Measurements from ENCODE around the gene GPX7.

Gene GPX7

DNA sequence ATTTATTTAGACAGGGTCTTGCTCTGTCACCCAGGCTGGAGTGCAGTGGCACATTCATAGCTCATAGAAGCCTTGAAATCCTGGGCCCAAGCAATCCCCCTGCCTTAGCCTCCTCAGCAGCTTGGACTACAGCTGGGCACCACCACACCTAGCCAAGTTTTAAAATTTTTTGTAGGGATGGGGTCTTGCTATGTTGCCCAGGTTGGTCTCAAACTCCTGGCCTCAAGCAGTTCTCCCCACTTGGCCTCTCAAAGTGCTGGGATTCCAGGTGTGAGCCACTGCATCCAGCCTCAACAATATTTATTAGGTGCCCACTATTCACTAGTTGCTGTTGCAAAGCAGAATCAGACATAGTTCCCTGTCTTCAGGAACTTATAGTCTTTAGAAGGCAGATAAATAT is 14.1 kb upstream of the GPX7 start:
- DNase-seq (ENCODE audit: low read depth, low spot score), result no peak

DNA sequence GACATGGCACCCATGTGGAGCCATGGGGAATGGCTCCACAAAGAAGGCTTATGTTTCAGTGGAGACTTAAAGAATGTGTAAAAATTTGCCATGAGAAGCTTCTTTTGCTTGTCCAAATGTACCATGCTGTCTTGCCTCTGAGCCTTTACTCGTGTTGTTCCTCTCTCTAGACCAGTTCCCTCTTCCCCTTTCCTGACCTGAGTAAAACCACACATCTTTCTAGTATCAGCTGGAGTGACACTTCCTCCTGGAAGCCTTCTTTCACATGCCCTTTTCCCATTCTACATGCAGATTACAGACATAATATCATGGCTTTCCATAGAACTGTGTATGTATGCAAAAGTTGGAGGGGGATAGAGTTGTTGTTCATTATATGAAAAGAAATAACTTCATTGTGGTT is 13.6 kb upstream of the GPX7 start:
- DNase-seq (ENCODE audit: low read depth, low spot score), result no peak

DNA sequence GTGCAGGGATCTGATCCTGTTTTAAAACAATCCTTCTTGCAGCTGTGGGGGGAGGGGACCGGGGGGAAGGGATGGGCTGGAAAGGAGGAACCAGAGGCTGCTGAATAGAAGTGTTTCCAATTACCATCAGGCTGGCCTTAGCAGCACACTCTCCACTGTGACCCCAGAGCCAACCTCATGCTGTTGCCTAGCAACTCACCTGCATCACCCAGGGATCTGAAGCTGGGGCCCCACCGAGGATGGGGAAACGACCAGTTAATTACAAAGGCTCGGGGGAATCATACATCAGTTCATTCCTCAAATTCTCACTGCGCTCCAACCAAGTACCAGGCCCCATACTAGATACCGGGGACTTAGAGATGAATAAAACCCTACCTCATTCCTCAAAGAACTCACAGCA is 11.9 kb upstream of the GPX7 start:
- DNase-seq (ENCODE audit: low read depth, low spot score), result no peak

DNA sequence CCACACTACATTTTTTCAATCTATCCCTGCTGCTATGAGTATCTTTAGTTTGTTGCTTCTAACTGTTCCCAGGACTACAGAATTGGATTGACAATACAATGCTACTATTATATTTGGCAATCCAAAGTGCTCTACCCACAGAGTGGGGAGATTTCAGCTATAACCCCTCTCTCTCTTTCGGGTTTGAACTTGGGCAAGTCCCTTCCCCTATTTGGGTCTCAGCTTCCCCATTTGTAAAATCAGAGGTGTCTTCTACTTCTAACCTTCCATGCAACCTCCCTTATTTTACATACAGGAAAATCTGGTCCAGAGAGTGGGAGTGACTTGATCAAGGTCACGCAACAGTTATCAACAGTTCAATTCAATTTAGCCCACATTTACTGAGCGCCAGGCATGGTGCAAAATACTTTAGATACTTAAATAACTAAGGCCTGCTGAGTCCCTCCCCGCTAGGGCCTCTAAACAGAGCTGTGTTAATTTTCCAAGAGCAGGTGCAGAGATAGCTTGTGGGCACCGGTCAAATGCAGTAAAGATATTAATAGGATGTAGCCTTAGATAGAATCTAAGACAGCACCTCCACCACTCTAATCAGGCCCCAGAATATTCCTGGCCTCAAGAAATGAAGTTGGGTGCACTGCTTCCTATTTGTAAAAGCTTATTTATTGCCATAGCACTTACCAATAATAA is 9.4 kb upstream of the GPX7 start:
- no peak for DNase-seq (ENCODE audit: low read depth, low spot score)

DNA sequence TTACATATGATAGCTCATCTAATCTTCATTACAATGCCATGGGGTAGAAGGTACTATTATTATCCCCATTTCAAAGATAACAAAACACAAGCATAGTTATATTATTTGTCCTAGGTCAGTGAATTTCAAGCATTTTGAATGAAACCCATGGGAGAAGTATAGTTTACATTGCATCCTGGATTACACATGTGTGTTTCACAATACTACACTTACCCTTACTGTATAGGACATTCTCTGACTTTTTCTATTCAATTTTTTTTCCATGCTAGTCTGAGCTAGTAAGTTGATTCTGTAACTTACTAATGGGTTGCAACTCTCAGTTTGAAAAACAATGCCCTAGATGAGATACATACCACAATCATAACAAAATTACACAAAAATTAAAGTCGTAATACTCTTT is 8.7 kb upstream of the GPX7 start:
- DNase-seq (ENCODE audit: low read depth, low spot score), result no peak

DNA sequence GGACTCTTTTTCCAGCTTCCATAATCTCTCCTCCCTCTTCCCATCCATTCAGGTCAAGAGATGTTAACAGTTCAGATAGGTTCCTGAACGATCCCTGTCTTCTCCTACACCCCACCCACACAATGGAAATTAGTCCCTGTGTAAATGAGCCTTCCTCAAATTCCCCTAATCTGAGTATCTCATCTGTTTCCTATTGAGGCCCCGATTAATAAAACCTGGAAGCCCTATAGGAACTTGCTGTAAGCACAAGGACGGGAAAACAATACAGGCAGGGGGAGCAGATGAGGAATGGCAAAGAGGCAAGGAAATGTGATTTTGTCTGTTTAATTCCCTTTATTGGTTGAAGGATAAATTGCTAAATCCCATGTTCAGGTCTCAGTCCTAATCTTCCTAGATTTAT is 7.1 kb upstream of the GPX7 start:
- no peak for DNase-seq (ENCODE audit: low read depth, low spot score)

DNA sequence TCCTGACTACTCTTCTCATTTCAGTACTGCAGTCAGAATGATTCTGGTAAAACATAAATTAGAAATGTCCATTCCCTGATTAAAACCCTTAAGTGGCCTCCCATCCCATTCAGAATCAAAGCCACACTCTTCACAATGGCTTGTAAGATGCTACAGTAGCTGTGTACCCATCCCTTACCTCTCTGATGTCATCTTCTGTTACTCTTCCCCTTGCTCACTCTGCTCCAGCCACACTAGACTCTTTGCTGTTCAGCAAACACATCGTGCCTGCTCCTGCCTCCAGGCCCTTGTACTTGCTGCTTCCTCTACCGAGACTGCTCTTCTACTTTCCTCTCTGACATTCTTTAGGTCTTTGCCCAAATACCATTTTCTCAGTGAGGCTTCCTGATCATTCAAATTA is 4.3 kb upstream of the GPX7 start:
- no peak for DNase-seq (ENCODE audit: low read depth, low spot score)

DNA sequence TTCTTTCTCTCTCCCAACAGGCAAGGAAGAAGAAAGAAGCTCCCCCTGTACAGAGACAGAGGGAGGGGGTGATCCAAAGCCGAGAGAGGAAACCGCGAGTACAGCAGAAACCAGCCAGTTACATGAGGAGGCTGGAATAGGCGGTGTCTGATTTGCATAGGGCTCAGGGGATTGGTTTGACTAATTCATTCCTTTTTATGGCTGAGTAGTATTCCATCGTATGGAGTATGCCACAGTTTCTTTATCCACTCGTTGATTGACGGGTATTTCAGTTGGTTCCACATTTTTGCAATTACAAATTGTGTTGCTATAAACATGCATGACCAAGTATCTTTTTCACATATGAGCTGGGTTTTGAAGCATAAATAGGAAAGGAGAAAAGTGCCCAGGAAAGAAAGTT is 3.4 kb upstream of the GPX7 start:
- no peak for DNase-seq (ENCODE audit: low read depth, low spot score)

DNA sequence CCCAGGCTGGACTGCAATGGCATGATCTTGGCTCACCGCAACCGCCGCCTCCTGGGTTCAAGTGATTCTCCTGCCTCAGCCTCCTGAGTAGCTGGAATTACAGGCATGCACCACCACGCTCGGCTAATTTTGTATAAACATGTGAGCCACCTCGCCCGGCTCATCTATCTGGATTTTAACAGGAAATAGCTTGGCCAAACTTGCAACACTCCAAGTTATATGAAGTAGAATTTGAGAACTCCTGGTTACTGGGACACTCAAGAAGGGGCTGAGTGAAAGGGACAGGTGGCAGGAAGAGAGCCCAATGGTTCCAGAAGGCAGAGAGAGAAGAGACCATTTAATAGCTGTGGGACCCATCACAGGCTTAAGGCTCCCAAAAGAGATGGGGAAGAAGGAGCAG is 2.9 kb upstream of the GPX7 start:
- DNase-seq (ENCODE audit: low read depth, low spot score), result no peak

DNA sequence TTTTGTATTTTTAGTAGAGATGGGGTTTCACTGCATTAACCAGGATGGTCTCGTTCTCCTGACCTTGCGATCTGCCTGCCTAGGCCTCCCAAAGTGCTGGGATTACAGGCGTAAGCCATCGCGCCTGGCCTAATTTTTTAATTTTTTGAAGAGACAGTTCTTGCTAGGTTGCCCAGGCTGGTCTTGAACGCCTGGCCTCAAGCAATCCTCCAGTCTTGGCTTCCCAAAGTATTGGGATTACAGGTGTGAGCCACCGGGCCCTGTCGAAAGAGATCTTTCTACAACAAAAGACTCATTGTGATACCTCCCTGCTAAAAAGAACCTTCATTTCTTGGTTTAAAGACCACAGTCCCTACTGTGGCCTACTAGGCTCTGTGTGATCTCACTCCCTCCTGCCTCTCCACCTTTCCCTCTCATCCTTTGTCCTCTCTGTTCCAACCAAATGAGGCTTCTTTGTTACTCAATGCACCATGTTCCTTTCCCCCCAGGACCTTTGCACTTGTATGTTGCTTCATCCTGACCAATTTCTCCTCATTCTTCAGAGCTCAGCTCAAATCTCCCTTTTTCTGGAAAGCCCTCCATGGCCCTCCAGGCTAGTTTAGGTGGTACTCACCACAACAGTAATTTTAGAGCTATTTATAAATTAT is 1.5 kb upstream of the GPX7 start:
- no peak for DNase-seq (ENCODE audit: low read depth, low spot score)

DNA sequence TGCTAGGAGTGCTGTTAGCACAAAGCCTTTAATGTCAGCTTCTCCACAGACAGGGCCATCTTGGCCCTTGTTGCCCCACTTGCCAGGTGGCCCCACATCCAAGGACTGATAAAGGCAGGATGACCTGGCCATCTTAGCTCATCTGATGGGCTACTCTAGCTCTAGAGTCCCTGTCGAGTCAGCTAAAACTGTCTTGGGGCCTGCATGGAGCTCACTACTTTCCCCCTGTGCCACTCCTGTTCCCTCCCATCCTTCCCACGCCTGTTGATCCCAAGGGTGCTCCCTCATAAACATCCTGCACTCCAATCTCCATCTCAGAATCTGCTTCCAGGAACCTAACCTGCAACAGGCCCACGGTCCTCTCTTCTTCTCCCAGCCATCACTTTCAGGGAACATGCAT is 652 bp upstream of the GPX7 start:
- DNase-seq (ENCODE audit: low read depth, low spot score), result no peak

DNA sequence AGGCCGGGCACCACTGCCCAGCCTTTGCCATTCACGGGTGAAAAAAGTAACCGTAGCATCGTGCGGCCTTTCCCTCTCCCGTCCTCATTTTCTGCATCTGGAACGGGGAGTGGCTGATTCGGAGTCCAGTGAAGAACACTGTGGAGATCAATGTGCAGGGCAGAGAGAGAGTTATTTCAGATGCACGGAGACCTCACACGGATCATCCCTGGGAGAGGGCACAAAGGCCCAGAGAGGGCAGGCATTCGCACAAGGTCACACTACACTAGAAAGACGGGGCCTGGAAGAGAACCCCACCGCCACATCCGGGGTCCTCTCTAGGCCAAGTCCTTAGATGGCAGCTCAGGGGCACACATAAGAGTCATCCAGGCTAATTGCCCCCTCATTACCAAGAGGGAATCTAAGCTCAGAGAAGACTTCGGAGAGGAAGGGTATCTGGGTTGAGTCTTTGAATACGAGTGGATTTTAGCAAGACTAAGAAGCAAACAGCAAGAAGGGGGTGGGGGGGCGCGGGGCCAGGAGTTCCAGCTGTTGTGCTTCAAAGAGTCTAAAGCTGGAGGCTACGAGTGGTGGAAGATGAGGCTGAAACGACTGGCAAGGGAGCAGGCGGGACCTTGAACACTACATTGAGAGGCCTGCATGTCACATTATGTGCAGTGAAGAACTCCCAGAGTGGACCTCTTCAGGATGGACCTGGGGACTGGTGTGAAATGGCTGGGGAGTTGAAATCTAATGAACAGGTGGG is 857 bp downstream of the GPX7 start:
- DNase-seq (ENCODE audit: low read depth, low spot score), result peak; percentile 50

DNA sequence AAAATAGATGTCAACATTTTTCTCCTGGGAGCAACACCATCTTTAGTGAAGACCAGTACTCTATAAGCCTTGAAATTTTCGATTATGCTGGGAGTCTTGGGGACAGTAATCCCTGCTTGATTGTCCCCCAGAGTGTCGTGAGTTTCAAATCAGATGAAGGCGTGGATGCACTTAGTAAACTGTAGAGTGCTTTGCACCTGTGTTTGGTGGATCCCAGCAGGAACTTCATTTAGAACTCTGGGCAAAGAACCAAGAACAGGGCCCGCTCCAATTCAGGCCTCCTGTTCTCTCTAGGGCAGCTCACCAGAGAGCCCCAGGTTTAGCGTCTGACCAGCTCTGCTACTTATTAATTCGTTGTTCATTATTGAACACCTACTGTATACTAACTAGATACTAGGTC is 1.5 kb downstream of the GPX7 start:
- no peak for DNase-seq (ENCODE audit: low read depth, low spot score)

DNA sequence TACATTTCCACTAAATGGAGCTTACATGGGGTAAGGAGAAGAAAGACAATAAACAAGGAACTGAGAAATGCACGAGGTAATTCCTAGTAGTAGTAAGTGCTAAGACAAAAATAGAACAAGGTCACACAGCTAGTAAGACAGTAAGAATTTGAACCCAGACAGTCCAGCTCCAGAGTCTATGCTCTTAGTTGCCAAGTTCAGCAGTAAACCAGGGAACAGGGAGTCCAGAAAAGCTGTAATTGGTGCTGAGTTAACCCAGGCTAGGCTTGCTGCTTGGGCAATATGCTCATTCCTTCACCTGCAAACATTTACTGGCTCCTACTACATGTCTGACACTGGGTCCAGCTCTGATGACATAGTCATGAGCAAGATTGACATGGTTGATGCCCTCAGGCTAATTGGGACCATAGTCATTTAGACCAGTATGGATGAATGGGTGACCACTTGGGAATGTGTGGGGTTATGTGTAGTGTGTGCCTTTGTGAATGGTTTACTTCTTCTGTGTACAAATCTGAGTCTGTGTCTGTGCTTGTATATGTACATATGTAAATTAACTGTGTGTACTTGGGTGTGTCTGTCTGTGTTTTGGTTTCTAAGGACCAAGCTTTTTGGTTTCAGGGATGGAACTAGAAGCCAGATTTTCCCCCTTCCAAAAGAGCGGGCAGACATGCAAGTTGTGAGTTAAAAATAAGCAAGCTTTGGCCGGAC is 2.0 kb downstream of the GPX7 start:
- DNase-seq (ENCODE audit: low read depth, low spot score), result no peak

DNA sequence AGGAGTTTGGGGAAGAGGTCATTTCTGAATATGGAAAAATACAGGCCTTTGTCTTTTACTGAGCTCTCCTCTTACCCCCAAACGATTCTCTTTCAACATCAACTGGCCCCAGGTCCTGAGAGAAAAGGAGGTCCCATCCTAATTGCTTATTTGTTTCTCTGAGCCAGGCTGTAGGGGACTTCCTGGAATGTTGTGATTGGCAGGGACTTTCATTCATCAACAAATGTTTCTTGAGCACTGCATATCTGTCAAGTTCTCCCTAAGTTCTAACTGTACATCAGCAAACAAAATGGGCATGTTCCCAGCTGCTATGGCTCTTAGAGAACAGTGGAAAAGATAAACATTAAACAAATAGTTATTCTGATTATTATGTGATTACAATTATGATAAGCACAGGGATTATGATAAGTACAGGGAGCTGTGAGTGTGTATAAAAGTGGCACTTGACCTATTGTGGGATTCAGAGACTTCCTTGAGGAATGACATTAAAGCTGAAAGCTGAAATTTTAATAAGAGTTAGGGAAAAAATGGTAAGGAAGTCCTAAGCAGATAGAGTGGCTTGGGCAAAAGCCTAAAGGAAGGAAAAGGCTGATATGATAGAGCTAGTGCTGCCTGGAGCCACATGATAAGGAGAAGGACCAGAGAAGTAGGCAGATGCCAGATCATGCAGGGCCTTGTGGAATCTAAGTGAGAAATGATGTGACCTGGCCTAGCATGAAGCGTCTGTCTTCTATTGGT is 11.6 kb downstream of the GPX7 start:
- peak; percentile 32 for DNase-seq (ENCODE audit: low read depth, low spot score)

DNA sequence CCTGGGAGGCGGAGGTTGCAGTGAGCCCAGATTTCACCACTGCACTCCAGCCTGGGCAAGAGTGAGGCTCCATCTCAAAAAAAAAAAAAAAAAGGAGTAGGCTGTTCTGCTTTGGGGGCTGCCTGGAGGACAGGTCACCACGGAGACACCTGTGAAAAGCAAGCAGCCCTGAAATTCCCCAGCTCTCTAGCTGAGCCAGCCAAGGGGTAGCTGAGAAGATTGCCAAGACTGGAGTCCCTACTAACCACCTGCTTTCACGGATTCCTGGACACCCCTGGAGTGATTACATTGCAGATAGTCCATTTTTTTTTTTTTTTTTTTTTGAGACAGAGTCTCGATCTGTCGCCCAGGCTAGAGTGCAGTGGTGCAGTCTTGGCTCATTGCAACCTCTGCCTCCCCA is 12.5 kb downstream of the GPX7 start:
- no peak for DNase-seq (ENCODE audit: low read depth, low spot score)

DNA sequence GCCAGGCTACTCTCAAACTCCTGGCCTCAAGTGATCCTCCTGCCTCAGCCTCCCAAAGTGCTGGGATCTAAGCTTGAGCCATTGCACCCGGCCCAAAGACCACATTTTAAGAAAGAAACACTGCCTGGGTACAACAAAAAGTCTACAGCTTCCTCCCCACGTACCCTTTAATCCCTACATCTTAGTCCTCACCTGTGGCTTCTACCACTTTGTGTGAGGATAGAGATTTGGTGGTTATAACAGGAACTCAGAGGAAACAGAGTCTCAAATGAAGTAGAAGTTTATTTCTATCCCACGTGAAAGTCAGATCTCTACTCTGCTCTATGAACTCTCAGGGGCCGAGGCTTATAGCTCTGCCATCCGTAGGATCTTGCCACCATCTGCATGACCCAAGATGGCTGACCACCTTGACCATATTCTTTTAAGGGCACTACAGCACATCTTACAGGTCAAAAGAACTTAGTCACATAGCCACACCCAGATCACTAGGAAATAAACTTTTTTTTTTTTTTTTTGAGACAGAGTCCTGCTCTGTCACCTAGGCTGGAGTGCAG is 13.4 kb downstream of the GPX7 start:
- DNase-seq (ENCODE audit: low read depth, low spot score), result no peak

DNA sequence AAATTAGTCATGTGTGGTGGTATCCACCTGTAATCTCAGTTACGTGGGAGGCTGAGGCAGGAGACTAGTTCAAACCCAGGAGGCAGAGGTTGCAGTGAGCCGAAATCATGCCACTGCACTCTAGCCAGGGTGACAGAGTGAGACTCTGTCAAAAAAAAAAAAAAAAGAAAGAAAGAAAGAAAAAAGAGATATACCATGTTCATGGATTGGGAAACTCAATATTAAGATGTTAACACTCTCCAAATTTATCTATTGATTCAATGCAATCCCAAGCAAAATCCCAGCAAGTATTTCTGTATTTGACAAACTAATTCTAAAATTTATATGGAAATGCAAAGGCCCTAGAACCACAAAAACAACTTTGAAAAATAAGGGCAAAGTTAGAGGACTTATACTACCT is 19.8 kb downstream of the GPX7 start:
- DNase-seq (ENCODE audit: low read depth, low spot score), result no peak

DNA sequence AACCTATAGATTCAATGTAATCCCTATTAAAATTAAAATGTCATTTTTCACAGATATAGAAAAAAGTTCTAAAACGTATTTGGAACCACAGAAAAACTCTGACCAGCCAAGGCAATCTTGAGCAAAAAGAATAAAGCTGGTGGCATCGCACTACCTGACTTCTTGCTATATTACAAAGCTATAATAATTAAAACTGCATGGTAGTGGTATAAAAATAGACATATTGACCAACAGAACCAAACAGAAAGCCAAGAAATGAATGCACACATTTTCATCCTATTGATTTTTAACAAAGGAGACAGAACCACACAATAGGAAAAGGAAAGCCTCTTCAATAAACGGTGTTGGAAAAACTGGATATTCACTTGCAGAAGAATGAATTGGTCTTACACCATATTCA is 21.6 kb downstream of the GPX7 start:
- no peak for DNase-seq (ENCODE audit: low read depth, low spot score)

DNA sequence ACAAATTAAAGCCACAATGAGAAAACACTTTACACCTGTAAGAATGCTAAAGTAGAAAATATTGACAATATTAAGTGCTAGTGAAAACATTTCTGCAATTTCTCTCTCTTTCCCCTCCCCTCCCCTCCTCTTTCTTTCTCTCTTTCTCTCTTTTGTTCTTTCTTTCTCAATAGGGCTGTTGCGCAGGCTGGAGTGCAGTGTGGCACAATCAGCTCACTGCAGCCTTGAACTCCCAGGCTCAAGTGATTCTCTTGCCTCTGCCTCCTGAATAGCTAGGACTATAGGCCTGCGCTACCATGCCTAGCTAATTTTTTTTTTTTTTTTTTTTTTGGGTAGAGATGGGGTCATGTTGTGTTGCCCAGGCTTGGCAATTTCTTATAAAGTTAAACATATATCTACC is 24.9 kb downstream of the GPX7 start:
- DNase-seq (ENCODE audit: low read depth, low spot score), result no peak

DNA sequence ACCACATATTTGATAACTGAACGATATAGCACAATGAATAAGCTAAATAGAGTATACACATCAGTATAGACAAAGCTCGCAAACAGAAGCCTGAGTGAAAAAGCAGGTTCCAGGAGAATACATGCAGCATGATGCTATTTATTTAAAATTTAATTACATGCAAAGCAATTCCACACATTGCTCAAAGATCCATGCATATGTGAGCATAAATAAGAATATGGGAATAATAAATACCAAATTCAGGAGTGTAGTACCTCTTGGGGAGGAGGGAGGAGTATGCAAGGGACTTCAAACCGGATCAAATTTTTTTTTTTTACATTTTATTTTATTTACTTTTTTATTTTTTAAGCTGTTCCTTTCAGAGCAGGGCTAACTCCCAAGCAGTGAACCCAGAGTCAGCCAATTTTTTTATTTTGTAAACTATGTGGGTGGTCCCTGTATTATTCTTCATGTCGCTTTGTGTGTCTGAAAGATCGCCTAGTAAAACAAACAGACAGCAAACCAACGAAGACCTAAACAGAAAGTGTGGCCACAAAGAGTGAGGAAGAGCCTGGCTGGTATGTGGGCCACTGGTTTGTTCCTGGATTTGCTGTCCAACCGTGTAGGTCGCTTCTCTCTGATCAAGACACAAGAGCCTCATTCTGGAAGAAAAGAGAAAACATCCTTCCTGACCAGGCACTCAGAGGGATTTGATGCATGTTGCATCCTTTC is 26.6 kb downstream of the GPX7 start:
- no peak for DNase-seq (ENCODE audit: low read depth, low spot score)

Measured in astrocyte of the hippocampus (primary cell).